Lower leg skin (tissue), 4 donors: Measurements from ENCODE around the gene ADGRV1. TPM values are rescaled to one million over a fixed set of nuclear protein-coding genes. Genes with fewer than 3 reads are reported as not detected.

Experiments
- DNase-seq, 2 donors: peaks; one replicate each; pipeline ENCODE4 v3.0.0-alpha.2; 2019; ENCODE audit warnings: low spot score in 2 of 2
- H3K4me3 ChIP-seq: fragments of 200-600 bp; sonication (generic); 2 replicates; pipeline ENCODE4 v1.5.1; 2017; ENCODE audit warnings: mild to moderate bottlenecking, low read depth; ENCODE audit not compliant: poor library complexity, severe bottlenecking
- CTCF ChIP-seq, 3 donors: fragments of 450-650 bp; IDR thresholded peaks; one replicate each; pipeline ENCODE4 v1.5.1; 2016; ENCODE audit warnings: antibody characterized with exemption in 3 of 3, mild to moderate bottlenecking in 3 of 3, moderate library complexity in 2 of 3
- POLR2A ChIP-seq, 2 donors: fragments of 450-650 bp; IDR thresholded peaks; one replicate each; pipeline ENCODE4 v1.6.1; 2016 to 2017; ENCODE audit warnings: antibody characterized with exemption in 2 of 2, mild to moderate bottlenecking in 1 of 2, moderate library complexity in 1 of 2
- WGBS, 2 donors: methylation state at CpG; one replicate each; pipeline ENCODE4 v1.1.5; 2018; 5-methylcytosine and 5-hydroxymethylcytosine counted together
- intact Hi-C: fragments of 100-400 bp; cut with DNase I; formaldehyde crosslinking; loops from one replicate; pipeline ENCODE4 v1.15.0; 2023; ENCODE audit warnings: low total_unique reads
- total RNA-seq, 4 donors: library from RNA; depleted of rRNA; stranded (reverse); fragments of >200 nt; gene quantifications; one replicate each; pipeline ENCODE4 v1.1.0, GENCODE V29; 2016

ADGRV1 gene
- total RNA-seq, 4 donors from 2014 or later, result 1.2 to 4.0 (median 2.7) TPM

- TF ChIP-seq CTCF (IDR thresholded peaks at IDR 0.05), result no peak
- TF ChIP-seq POLR2A (IDR thresholded peaks at IDR 0.05), result no peak
- intact Hi-C loops, result loop anchor here (5.0 kb wide), 1 partner anchor 161 kb away; no protein-coding TSS in a partner anchor
- no peak for DNase-seq
- 72% methylated on average over 4 of the region's 4 CpGs for WGBS, 2 donors
- H3K4me3 ChIP-seq, result no peak overlapping the region
Measured at GRCh38 chr5:90930756-90931431, 372.3 kb downstream of the ADGRV1 start.

DNA sequence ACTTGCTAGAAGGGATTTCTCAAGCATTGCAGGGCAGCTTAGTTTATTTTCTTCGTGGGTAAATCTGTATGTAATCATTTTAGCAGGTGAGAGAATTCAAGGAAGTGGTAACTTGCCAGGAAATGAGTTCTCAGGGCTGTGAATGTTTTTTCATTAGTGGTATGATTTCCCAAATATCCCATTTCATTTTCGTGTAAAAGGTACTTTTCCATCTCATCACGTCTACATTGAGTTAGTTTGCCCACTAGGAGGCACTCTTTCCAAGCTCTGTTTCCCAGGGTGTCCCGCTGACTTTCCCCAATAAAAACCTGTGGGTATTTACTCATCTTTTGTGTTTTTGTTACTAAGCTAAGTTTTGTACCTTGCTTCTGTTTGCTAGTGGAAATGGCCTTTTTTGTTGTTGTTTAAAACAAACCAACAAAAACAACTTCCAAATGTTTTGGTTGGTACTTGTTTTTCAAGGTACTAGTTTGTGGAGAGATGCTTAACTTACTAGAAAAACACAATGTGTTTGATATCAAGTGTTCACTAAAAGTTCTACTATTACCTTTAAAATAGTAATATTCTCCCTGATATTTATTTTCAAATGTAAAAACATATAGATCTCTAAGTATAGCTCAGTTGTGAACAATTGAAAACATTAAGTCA lies 373.6 kb downstream of the ADGRV1 start:
- intact Hi-C loops, result loop anchor here (2.0 to 5.0 kb wide), 2 partner anchors 160 to 453 kb away; no protein-coding TSS in a partner anchor
- H3K4me3 ChIP-seq, result no peak overlapping the region
- 3 to 4% methylated on average over 4 of the region's 4 CpGs for WGBS, 2 donors
- DNase-seq, result peak in 1 of 2 donors; percentile 51
- peak in 1 of 3 donors; percentile 51 for TF ChIP-seq CTCF (IDR thresholded peaks at IDR 0.05)
- TF ChIP-seq POLR2A (IDR thresholded peaks at IDR 0.05), result no peak

DNA sequence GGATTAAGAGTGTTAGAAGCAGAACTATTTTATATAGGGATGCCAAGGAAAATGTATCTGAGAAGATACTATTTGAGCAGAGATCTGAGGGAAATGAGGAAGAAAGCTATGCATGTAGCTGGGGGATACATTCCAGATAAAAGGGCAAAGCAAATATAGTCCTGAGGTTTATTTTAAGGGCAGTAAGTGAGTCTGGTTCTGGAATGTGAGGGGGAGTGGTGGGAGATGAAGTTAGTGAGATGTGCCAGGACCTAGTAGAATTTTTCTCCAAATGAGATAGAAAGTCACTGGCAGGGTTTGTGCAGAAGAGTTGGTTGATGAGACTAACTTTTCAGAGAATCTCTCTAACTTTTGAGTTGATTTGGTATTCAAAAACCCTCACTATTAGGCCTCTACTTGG lies 374.7 kb downstream of the ADGRV1 start:
- no peak for DNase-seq
- TF ChIP-seq CTCF (IDR thresholded peaks at IDR 0.05) (no peak), POLR2A (IDR thresholded peaks at IDR 0.05) (no peak)
- intact Hi-C loops, result loop anchor here (2.0 to 5.0 kb wide), 2 partner anchors 159 to 452 kb away; no protein-coding TSS in a partner anchor
- no peak overlapping the region for H3K4me3 ChIP-seq

DNA sequence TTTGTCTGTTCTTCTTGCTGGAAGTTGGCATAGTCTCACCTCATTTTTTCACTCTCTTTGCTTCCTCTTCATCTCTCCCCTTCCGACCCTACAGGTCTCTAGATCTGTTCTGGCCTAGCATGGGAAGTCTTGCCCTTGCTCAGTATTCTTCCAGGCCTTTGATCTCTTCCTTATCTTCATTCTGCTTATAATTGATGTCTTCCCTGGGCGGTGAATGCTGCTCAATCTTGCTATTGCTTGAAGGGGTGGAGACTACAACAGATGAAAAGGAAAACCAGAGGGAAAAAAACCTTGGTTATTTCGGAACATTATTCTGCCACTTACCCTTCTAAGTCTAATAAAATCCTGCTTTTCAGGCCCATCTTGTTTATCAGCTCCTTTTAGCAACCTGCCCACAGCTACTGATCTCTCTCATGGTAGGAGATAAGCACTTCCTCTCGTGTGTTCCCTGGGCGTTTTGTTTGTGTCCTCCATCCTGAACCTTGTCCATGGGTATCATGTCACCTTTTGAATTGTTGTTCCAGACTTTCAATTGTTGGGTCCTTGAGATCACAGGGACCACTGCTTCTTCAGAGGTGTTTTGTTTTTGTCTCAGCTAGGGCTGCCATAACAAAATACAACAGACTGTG lies 375.6 kb downstream of the ADGRV1 start:
- no peak overlapping the region for H3K4me3 ChIP-seq
- TF ChIP-seq POLR2A (IDR thresholded peaks at IDR 0.05) (no peak), CTCF (IDR thresholded peaks at IDR 0.05) (no peak)
- no peak for DNase-seq
- WGBS, 2 donors, result 67 to 68% methylated on average over 5 of the region's 5 CpGs
- intact Hi-C loops, result loop anchor here (5.0 kb wide), 1 partner anchor 158 kb away; no protein-coding TSS in a partner anchor

DNA sequence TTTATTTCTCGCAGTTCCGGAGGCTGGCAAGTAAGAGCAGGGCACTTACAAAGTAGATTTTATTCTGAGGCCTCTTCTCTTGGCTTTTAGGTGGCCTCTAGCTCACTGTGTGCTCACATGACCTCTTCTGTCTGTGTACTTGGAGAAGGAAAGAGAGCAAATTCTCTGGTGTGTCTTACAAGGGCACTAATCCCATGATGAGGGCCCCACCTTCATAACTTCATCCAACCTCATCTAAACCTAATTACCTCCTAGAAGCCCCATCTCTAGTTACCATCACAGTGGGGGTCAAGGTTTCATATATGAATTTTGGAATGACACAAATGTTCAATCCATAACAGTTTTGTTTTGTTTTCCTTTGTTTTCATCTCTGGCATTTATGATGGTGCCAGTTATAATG lies 376.1 kb downstream of the ADGRV1 start:
- WGBS, 2 donors, result 97 to 98% methylated on average over 2 of the region's 2 CpGs
- TF ChIP-seq CTCF (IDR thresholded peaks at IDR 0.05) (no peak), POLR2A (IDR thresholded peaks at IDR 0.05) (no peak)
- H3K4me3 ChIP-seq, result no peak overlapping the region
- intact Hi-C loops, result loop anchor here (5.0 kb wide), 1 partner anchor 158 kb away; no protein-coding TSS in a partner anchor
- no peak for DNase-seq
